HepG2 (cell line): ENCODE measurements around the gene EZH1. TPM values are rescaled to one million over a fixed set of nuclear protein-coding genes. Genes with fewer than 3 reads are reported as not detected.

ENCODE experiments used
- BRCA1 ChIP-seq: sonication (generic); formaldehyde crosslinking; IDR thresholded peaks from 2 replicates; pipeline ENCODE4 v1.4.0; 2020; ENCODE audit warnings: missing genetic modification reagents
- EP300 ChIP-seq, 3 experiments: sonication (generic) in 1 of 3; formaldehyde crosslinking in 1 of 3; IDR thresholded peaks; 2 replicates each; pipeline versions ENCODE4 v1.5.1 to v1.6.1; 2011 to 2020; ENCODE audit warnings: low read depth in 2 of 3, low read length in 2 of 3, borderline replicate concordance in 1 of 3, improper control_type of control experiment in 1 of 3, mild to moderate bottlenecking in 1 of 3, missing genetic modification reagents in 1 of 3, moderate library complexity in 1 of 3
- IRX3 ChIP-seq: sonication (generic); formaldehyde crosslinking; IDR thresholded peaks from 2 replicates; pipeline ENCODE4 v1.8.1; 2023; ENCODE audit warnings: mild to moderate bottlenecking, low read depth, missing genetic modification reagents, borderline replicate concordance
- NCOA2 ChIP-seq: sonication (generic); formaldehyde crosslinking; IDR thresholded peaks from 2 replicates; pipeline ENCODE4 v1.8.0; 2022; ENCODE audit warnings: inconsistent platforms
- NFYC ChIP-seq: IDR thresholded peaks from 2 replicates; pipeline ENCODE4 v1.6.1; 2016; ENCODE audit warnings: missing genetic modification reagents, missing compliant biosample characterization
- NR2F2 ChIP-seq: IDR thresholded peaks from 2 replicates; pipeline ENCODE4 v1.6.1; 2012; ENCODE audit warnings: low read depth, inconsistent platforms, borderline replicate concordance
- RBAK ChIP-seq: sonication (generic); formaldehyde crosslinking; IDR thresholded peaks from 2 replicates; pipeline ENCODE4 v1.5.1; 2020; ENCODE audit warnings: mild to moderate bottlenecking, missing genetic modification reagents
- RFXANK ChIP-seq: IDR thresholded peaks from 2 replicates; pipeline ENCODE4 v1.6.1; 2016
- SAFB2 ChIP-seq: sonication (generic); formaldehyde crosslinking; IDR thresholded peaks from 2 replicates; pipeline ENCODE4 v1.5.1; 2020; ENCODE audit warnings: missing genetic modification reagents, low read depth, mild to moderate bottlenecking, borderline replicate concordance
- ZNF225 ChIP-seq: sonication (generic); formaldehyde crosslinking; IDR thresholded peaks from 2 replicates; pipeline ENCODE4 v1.4.0; 2020; ENCODE audit warnings: mild to moderate bottlenecking, missing genetic modification reagents
- ZNF383 ChIP-seq: sonication (generic); formaldehyde crosslinking; IDR thresholded peaks from 2 replicates; pipeline ENCODE4 v1.4.0; 2020; ENCODE audit warnings: missing genetic modification reagents, mild to moderate bottlenecking, borderline replicate concordance
- ZNF563 ChIP-seq: sonication (generic); formaldehyde crosslinking; IDR thresholded peaks from 2 replicates; pipeline ENCODE4 v1.8.0; 2022; ENCODE audit warnings: mild to moderate bottlenecking, moderate library complexity, missing genetic modification reagents
- ZNF607 ChIP-seq: sonication (generic); formaldehyde crosslinking; IDR thresholded peaks from 2 replicates; pipeline ENCODE4 v1.5.1; 2020; ENCODE audit warnings: missing genetic modification reagents, mild to moderate bottlenecking, borderline replicate concordance
- ZSCAN21 ChIP-seq: sonication (generic); formaldehyde crosslinking; IDR thresholded peaks from 2 replicates; pipeline ENCODE4 v1.8.0; 2022; ENCODE audit warnings: mild to moderate bottlenecking, missing genetic modification reagents, moderate library complexity, borderline replicate concordance
- polyA plus RNA-seq, 8 experiments: library from polyadenylated mRNA; depleted of rRNA in 3 of 8; stranded (reverse) in 7 of 8; unstranded in 1 of 8; fragments of >200 nt; fragmentation: Illumina TruSeq in 4 of 8; extraction: Trizol in 4 of 8; gene quantifications; 2 replicates each; pipeline versions ENCODE4 v1.2.1 to v1.2.3, GENCODE V29; 2011 to 2016; ENCODE audit warnings: low read depth in 4 of 8, missing spikeins in 1 of 8, mixed read lengths in 1 of 8; ENCODE audit not compliant: insufficient read depth in 1 of 8
- total RNA-seq, 5 experiments: library from RNA; depleted of rRNA; stranded (reverse); fragments of >200 nt; fragmentation: Illumina TruSeq; extraction: Trizol; gene quantifications; 2 replicates each; pipeline ENCODE4 v1.2.3, GENCODE V29; 2016; ENCODE audit warnings: low read depth in 1 of 5
- TF ChIP-seq, protein P1 (sequence below): sonication (generic); formaldehyde crosslinking; IDR thresholded peaks from 2 replicates; pipeline ENCODE4 v1.4.0; 2020; ENCODE audit warnings: missing genetic modification reagents, low read depth, mild to moderate bottlenecking, borderline replicate concordance
- TF ChIP-seq, protein P2 (sequence below): IDR thresholded peaks from 2 replicates; pipeline ENCODE4 v1.6.1; 2016
- TF ChIP-seq, protein P3 (sequence below): sonication (generic); formaldehyde crosslinking; IDR thresholded peaks from 2 replicates; pipeline ENCODE4 v1.4.0; 2020; ENCODE audit warnings: mild to moderate bottlenecking, missing genetic modification reagents
- TF ChIP-seq, protein P4 (sequence below): sonication (generic); formaldehyde crosslinking; IDR thresholded peaks from 2 replicates; pipeline ENCODE4 v1.4.0; 2020; ENCODE audit warnings: missing genetic modification reagents

The EZH1 gene
- total and polyA plus RNA-seq, 2 of the 13 experiments (the other 11 are each of a cell fraction or from before 2014, with no cell fraction given), result 11.6 to 24.0 TPM

- TF ChIP-seq, protein P1, sequence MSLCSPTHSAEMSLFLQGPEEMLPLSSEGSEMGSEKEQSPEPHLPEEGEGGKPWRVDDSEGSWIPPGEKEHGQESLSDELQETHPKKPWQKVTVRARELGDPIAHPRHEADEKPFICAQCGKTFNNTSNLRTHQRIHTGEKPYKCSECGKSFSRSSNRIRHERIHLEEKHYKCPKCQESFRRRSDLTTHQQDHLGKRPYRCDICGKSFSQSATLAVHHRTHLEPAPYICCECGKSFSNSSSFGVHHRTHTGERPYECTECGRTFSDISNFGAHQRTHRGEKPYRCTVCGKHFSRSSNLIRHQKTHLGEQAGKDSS, result no peak
- peak; percentile 73; the same call in 1 of the 2 replicates for TF ChIP-seq ZNF383 (CRISPR knock-in tag)
- TF ChIP-seq BRCA1 (CRISPR knock-in tag), result no peak
- no peak for TF ChIP-seq IRX3
- TF ChIP-seq, protein P2, sequence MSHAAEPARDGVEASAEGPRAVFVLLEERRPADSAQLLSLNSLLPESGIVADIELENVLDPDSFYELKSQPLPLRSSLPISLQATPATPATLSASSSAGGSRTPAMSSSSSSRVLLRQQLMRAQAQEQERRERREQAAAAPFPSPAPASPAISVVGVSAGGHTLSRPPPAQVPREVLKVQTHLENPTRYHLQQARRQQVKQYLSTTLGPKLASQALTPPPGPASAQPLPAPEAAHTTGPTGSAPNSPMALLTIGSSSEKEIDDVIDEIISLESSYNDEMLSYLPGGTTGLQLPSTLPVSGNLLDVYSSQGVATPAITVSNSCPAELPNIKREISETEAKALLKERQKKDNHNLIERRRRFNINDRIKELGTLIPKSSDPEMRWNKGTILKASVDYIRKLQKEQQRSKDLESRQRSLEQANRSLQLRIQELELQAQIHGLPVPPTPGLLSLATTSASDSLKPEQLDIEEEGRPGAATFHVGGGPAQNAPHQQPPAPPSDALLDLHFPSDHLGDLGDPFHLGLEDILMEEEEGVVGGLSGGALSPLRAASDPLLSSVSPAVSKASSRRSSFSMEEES (CRISPR knock-in tag), result peak; percentile 49; the same call in 1 of the 2 replicates
- TF ChIP-seq, protein P3, sequence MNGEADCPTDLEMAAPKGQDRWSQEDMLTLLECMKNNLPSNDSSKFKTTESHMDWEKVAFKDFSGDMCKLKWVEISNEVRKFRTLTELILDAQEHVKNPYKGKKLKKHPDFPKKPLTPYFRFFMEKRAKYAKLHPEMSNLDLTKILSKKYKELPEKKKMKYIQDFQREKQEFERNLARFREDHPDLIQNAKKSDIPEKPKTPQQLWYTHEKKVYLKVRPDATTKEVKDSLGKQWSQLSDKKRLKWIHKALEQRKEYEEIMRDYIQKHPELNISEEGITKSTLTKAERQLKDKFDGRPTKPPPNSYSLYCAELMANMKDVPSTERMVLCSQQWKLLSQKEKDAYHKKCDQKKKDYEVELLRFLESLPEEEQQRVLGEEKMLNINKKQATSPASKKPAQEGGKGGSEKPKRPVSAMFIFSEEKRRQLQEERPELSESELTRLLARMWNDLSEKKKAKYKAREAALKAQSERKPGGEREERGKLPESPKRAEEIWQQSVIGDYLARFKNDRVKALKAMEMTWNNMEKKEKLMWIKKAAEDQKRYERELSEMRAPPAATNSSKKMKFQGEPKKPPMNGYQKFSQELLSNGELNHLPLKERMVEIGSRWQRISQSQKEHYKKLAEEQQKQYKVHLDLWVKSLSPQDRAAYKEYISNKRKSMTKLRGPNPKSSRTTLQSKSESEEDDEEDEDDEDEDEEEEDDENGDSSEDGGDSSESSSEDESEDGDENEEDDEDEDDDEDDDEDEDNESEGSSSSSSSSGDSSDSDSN, result no peak
- TF ChIP-seq ZSCAN21 (CRISPR knock-in tag), result no peak
- no peak for TF ChIP-seq RBAK (CRISPR knock-in tag)
- TF ChIP-seq ZNF607 (CRISPR knock-in tag), result peak; percentile 34; the same call in 1 of the 2 replicates
- TF ChIP-seq EP300 (IDR thresholded peaks at IDR 0.05; ENCODE audit: low read depth in 2 of 2, low read length in 2 of 2), result peak in 1 of 2 experiments; percentile 50; a peak in 1 of 4 replicates
- no peak for TF ChIP-seq EP300 (CRISPR knock-in tag; IDR thresholded peaks at IDR 0.05; ENCODE audit: borderline replicate concordance)
- TF ChIP-seq, protein P4, sequence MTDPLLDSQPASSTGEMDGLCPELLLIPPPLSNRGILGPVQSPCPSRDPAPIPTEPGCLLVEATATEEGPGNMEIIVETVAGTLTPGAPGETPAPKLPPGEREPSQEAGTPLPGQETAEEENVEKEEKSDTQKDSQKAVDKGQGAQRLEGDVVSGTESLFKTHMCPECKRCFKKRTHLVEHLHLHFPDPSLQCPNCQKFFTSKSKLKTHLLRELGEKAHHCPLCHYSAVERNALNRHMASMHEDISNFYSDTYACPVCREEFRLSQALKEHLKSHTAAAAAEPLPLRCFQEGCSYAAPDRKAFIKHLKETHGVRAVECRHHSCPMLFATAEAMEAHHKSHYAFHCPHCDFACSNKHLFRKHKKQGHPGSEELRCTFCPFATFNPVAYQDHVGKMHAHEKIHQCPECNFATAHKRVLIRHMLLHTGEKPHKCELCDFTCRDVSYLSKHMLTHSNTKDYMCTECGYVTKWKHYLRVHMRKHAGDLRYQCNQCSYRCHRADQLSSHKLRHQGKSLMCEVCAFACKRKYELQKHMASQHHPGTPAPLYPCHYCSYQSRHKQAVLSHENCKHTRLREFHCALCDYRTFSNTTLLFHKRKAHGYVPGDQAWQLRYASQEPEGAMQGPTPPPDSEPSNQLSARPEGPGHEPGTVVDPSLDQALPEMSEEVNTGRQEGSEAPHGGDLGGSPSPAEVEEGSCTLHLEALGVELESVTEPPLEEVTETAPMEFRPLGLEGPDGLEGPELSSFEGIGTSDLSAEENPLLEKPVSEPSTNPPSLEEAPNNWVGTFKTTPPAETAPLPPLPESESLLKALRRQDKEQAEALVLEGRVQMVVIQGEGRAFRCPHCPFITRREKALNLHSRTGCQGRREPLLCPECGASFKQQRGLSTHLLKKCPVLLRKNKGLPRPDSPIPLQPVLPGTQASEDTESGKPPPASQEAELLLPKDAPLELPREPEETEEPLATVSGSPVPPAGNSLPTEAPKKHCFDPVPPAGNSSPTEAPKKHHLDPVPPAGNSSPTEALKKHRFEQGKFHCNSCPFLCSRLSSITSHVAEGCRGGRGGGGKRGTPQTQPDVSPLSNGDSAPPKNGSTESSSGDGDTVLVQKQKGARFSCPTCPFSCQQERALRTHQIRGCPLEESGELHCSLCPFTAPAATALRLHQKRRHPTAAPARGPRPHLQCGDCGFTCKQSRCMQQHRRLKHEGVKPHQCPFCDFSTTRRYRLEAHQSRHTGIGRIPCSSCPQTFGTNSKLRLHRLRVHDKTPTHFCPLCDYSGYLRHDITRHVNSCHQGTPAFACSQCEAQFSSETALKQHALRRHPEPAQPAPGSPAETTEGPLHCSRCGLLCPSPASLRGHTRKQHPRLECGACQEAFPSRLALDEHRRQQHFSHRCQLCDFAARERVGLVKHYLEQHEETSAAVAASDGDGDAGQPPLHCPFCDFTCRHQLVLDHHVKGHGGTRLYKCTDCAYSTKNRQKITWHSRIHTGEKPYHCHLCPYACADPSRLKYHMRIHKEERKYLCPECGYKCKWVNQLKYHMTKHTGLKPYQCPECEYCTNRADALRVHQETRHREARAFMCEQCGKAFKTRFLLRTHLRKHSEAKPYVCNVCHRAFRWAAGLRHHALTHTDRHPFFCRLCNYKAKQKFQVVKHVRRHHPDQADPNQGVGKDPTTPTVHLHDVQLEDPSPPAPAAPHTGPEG (CRISPR knock-in tag), result no peak
- TF ChIP-seq NCOA2, result 0 out of 2 replicates have a peak, but pooled peaks have one; percentile 43
- TF ChIP-seq RFXANK (CRISPR knock-in tag), result no peak
- no peak for TF ChIP-seq ZNF225 (CRISPR knock-in tag)
- no peak for TF ChIP-seq NFYC
- peak; percentile 62; the same call in 1 of the 2 replicates for TF ChIP-seq NR2F2
- no peak for TF ChIP-seq ZNF563
- no peak for TF ChIP-seq SAFB2 (CRISPR knock-in tag)
These were observed 30.8 kb upstream of the EZH1 start (continued) for GRCh38 chr17:42775534-42776098.
